ENCODE results near the gene REG4.

REG4 gene

DNA sequence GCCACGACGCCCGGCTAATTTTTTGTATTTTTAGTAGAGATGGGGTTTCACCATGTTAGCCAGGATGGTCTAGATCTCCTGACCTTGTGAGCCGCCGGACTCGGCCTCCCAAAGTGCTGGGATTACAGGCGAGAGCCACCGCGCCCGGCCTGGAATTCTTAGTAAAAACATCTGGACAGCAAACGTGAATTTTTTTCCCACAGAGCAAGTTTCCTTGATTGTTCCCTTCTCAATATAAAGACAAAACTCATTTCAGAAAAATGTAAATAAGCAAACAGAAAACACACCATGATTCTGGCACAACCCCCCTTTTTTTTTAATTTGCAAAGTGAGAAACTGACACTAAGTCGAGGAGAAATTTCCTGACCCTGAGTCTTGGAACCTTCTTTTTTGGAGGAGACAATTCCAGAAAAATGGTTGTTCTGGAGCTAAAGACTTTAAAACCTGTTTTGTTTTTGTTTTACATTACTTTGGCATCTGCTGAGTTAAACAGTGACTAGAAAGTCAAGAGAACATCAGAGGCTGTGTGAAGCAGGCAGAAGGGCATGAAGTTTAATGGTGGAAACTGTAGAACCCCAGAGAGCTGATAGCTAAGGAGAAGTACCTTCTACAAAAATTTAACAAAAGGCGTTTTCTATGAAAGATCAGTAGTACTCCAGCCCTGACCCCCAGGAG lies 32.2 kb downstream of the REG4 start:
- DNase-seq: no peak

DNA sequence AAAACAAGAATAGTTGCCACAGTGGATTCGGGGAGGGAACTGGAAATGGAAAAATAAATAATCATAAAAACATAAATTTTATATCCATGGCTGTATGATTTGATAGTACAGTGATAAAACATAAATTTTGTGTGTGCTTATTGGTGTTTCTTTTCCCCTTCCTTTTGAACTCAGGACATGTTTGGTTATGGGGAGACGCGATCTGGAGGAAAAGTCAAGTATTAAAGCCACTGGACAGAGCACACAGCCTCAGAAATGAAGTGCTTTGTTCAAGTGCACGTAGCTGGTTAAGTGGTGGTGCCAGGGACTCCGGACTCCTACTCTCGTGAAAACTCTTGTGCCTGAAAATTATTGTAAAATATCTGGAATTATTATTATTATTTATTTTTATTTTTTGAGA lies 32.9 kb downstream of the REG4 start:
- no peak for DNase-seq

DNA sequence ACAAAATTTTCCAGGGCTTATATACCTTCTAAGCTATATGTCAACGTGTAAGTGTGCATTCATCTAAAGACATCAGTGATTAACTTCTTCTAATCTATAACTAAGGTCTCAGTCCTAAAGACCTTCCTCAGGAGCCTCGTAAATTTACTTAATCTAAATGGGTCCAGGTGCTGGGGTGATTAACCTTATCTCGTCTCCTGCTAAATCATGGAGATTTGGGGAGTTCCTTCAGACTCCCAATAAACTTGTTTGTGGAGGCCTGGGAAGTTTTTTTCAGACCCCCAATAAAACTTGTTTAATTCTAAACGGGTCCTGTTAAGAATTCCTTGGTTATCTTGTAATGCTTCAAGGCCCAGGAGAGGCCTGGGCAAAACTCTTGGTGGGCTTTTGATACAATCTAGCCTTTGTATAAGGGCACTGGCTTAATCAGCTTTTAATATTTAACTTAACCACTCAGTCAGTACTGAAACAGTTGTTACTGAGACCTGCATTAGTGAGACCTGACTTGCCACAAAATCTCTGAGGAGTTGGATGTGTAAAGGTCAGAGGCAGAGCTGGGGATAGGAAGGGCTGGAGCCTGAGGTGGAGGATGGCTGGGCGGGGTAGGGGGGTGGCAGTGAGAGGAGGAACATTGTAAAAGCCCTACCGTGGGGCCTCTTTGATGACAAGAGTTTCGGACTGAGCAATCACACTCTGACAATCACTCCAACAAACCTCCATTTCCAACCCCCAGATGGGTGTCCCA lies 36.3 kb downstream of the REG4 start:
- DNase-seq: no peak

DNA sequence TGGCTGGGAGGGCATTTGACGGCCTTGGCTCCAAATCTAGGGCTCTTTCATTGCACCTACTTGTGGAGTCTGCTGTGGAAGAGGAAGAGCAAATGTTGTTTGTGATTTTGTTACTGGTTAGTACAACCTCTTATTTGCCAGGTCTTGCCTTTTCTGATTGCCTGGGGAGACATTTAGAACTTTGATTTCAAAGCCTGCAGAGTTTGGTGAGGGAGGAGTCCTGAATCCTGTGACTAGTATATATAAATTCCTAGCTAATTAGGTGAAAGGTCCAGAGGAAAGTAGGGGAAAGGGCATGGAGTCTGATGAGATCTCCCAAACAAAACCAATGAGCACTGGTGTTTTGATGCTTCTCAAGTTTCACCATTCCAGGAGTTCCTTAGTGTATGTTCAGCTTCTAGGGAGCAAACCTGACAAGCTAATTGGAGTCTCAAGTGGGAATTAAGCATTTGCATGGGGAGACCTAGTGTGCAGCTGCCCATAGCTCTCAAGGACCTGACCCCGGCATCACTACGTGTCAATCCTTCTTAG lies 37.5 kb downstream of the REG4 start:
- DNase-seq: no peak

DNA sequence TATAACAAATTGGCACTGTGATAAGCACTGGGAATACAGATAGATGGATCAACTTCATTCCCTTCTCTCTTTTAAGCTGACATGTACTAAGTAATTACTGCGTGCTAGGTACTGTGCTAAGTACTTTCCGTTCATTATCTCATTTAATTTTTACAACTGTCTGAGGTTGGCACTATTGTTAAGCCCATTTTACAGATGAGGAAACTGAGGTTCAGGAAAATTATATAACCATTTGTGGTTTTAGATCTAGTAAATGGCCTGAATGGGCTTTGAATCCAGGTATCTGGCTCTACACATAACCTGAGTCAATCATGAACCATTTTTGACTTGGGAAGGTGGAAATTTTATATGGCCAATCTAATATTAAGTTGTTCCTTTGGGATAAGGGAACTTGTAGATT lies 39.0 kb downstream of the REG4 start:
- no peak for DNase-seq

DNA sequence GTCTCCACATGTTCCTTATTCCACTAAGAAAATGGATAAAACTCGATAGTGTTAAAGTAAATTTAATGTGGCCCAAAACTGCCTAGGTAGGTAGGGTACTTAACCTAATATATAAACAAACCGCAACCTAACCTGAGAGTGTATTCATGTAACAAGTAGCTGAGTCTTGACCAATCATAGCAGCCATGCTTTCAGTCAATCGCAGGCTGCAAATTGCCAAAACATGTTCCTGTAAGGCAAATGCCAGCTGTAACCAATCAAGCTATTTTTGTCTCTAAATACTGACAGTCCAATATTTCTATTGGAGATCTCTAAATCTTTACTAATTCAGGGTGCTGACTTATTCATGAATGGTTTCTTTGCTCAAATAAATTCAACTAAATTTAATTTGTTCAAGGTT lies 39.5 kb downstream of the REG4 start:
- no peak for DNase-seq

DNA sequence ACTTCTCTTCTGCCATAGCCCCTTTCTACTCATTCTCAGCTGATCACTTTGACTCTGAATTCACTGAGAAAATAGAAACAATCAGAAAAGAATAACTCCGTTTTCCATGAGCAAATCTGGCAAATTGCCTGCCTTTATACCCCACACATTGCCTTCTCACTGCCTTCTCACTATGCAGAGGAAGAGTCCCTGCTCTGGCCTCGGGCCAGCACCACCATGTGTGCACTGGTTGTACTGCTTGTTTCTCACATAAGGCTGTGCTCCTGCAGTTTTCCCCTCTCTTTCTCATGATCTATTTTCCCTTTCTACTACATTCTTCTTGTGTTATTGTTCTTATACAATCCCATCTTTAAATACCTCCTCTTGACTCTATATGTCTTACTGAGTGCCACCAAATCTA lies 40.2 kb downstream of the REG4 start:
- DNase-seq: no peak

DNA sequence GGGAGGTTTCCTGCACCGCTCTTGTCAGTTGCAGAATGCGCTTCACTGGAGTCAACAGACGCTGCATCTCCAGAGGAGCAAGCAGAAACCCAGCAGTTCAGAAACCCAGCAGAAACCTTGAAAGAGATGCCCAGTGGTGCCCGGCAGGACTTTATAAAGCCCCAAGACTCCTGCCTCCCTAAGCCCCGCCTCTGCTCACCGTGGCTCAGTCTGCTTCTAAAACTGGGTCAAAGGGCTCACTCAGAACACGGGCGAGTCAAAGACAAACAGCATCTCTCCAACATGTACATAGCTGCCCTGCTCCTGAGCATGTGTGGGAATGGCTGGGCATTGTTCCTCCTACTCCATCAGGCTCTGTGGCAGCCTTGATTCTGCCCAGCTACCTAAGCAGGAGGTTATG lies 42.5 kb downstream of the REG4 start, which contains the start of gene HMGCS2:
Gene HMGCS2 (minus strand): TSS at position 128 of the 400 bp plus-strand sequence. CDS start 61 bp downstream, at position 67.
- DNase-seq: no peak

DNA sequence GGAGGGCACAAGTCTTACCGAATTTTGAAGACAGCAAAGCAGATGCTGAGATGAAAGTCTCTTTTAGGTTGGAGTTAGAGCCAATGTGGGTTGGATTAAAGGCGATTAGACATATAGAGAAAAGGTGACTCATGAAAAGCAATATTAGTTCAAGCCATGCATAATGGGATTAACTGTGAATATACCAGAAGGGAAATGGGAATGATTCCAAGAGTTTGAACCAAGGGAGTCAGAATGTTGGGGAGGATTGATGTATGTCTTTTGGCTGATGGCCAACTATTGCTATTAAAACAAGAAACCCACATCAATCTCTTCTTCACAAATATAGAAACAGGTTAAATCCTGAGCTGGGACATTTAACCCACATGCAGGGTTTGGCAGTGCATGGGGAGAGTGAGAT lies 43.8 kb downstream of the REG4 start:
- no peak for DNase-seq

DNA sequence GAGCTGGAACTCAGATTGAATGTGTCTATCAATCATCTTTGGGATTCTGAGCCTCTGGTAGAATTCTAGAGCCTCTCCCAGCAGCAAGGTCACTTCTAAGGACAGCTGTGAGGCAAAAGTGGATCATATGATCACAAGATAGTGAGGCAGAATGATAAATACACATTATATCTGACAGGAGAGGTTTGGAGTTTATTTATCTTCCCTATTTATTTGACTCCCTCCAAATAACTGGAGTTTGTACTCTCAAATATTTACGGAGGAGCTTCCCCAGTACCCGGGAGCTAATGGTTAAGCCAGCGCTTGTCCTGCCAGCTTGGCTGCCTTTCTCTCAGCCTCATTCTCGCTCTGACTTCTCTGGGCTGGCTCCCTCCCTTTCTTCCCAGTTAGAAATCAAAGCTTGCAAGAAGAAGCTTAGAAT lies 44.9 kb downstream of the REG4 start:
- no peak for DNase-seq

DNA sequence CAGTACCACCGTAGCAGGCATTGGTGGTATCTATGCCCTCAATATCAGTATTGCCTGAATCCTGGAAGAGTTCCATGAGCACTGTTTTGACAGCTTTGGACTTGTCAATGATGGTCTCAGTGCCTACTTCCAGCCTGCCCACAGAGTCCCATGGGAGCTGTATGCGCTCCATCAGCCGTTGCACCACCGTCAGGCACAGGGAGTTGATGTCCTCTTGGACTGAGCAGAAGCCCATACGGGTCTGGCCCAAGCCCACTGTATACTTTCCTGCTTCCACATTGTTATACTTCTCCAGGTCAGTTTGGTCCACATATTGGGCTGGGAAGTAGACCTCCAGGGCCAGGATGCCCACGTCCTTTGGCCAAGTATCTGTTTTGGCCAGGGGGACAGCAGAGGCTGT lies 47.0 kb downstream of the REG4 start:
- no peak for DNase-seq

DNA sequence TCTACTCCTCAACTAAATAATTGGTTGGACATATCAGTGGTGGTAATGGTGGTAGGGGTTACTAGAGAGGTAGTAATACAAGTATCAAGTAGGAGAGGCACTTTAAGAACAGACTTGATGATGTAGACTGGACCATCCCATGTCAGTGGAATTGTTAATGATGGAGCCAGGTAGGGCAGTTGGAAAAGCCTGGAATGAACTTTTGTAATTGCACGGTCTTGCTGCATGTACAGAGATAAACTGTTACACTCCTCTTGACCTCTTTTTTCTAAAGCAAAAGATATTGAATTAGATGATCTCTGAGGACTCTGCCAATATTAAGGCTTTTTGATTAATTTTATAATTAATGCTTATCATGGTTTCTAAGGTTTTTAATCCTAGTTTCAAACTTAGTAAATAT lies 48.3 kb downstream of the REG4 start:
- no peak for DNase-seq

DNA sequence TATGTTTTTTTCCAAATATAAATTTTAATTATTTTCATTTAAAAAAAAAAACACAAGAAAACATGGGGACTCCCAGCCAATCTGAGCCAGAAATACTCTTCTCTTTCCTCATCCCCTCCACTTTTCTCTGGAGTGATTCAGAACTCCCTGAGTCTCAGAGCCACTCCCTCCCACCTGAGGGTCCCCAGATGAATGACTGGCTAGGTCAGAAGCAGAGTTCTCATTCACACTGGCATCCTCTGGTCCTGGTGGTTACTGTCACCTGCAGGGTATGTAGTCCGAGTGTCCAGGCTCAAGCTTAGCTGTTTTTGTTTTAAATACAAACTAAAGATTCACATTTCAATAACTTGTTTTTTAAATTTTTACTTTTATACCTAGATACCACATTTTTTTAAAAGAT lies 48.9 kb downstream of the REG4 start:
- no peak for DNase-seq

DNA sequence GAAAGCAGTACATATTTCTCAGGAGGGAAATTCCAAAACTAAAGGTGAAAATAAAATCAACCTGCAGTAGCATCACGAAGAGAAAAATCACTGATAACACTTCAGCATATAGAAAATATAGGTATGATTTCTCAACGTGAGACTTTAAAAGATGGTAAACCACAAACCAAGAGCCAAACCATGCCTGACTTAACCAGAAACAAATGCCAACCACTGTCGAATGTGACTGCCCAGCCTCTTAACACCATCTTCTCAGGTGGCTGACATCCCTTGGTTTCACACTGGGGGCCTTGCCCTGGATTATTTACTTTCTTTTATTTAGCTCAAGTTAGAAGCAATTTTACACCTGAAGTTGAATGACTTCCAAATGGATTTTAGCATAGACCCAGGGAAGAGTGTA lies 52.7 kb downstream of the REG4 start:
- no peak for DNase-seq

DNA sequence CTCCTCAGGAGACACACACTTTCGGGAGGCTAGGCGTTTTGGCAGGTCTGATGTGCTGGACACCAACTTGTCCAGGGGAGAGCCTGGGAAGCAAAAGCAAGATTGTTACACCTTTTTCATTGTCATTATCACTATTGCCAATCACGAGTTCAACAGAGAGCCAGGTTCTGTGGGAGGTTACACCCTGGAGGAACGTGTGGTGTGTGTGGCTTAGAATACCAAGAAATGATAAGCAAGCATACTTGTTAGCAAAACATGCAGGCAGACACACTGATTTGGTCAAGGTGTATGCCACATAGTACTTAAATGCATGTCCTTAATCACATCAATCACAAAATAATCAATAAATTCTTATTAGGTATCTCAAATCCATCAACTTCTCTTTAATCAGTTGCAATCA lies 58.7 kb downstream of the REG4 start:
- no peak for DNase-seq

DNA sequence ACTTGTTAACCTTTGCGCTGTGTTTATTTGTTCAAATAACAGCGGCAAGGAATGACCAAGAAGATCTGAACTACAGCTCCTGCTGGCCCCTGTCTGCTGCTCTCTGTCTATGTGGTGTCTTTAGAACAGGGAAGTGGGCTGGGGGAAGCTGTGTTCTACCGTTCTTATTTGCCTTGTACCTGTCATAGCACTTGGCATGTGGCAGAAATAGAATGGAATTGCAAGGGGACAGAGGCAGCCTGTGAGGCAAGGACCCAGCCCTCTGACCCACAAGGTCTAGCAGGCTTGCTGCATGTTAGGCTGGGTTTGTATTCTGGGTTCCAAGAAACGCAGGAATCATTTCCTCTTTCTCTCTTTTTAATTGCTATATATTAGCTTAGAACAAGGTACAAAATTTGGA lies 63.2 kb downstream of the REG4 start:
- no peak for DNase-seq

DNA sequence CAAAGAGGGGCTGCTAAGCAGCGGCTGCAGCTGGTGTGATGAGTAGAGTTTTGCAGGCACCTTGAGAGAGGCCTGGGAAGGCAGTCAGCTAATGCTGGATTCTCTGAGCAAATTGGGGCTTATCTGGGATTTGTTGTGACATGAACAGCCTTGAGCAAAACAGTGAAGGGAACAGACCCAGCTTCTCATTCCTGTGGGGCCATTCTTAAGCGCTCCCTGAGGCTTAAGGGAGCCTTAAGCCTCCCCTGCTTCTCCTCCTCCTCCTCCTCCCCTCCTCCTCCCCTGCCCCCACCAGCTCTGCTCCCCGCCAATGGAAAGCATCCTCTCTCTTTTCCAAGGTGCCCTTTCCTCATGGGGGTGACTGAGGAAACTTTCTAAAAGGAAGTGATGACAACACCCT lies 63.8 kb downstream of the REG4 start:
- DNase-seq: no peak

DNA sequence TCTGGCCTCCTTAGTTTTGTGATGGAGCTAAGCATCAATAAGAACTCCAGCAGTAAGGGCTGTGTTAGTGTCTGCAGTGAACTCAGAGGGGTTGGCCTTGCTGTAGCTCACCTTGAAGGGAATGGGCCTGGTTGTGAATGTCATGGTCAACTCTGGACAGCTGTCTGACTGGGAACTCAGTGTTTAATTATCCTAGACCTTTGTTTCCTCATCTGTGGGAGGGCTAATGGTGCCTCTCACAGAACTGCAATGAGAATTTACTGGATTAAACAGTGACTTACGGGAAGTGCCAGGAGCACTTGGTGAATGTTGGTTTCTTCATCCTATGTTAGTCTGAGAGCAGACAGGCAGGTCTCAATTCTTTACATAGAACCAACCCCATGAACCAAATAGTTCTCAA lies 66.2 kb downstream of the REG4 start:
- no peak for DNase-seq

DNA sequence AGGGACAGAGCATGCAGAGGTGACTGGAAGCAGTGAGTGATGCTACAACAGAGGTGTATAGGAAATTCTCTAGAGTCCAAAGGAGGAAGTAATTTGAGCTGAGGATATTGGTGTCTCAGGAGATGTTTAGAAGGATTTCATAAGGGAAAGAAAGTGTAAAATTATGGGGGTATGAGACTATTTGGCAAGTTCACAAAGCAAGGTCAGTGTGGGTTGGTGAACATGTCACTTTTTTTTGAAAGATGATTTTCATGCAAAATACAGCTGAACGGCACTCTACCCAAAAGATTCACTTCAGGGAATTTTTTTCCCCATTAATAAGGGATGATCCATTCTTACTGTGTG lies 66.7 kb downstream of the REG4 start:
- no peak for DNase-seq
